ENCODE data around the gene CENPB.

CENPB gene

GRCh38 chr20:3764659-3765058 lies 21.9 kb downstream of the CENPB start:
- no peak for DNase-seq (ENCODE audit: extremely low read depth, insufficient read length)
- Histone ChIP-seq H3K4me3 (replicated peaks; ENCODE audit: low read depth, low read length) (no peak overlapping the region), H3K36me3 (ENCODE audit: control insufficient read depth, insufficient read depth, low read length) (no peaks in the 10 kb centered on the region; the same call in none of the 2 replicates), H3K27me3 (replicated peaks; ENCODE audit: control insufficient read depth, insufficient read depth, low read length) (no peaks in the 10 kb centered on the region)
- no peak for TF ChIP-seq CTCF (IDR thresholded peaks at IDR 0.05; ENCODE audit: insufficient read depth, low read length, poor library complexity, severe bottlenecking)

- no peak overlapping the region for H3K4me3 ChIP-seq (replicated peaks; ENCODE audit: low read depth, low read length)
- DNase-seq (ENCODE audit: extremely low read depth, insufficient read length) = no peak
- no peaks in the 10 kb centered on the region for H3K27me3 ChIP-seq (replicated peaks; ENCODE audit: control insufficient read depth, insufficient read depth, low read length)
- no peaks in the 10 kb centered on the region; the same call in none of the 2 replicates for H3K36me3 ChIP-seq (ENCODE audit: control insufficient read depth, insufficient read depth, low read length)
- no peak for TF ChIP-seq CTCF (IDR thresholded peaks at IDR 0.05; ENCODE audit: insufficient read depth, low read length, poor library complexity, severe bottlenecking)
Measured at GRCh38 chr20:3763671-3764601, 22.6 kb downstream of the CENPB start.

GRCh38 chr20:3760655-3761348 lies 25.7 kb downstream of the CENPB start:
- H3K4me3 ChIP-seq (replicated peaks; ENCODE audit: low read depth, low read length) = no peak overlapping the region
- H3K27me3 ChIP-seq (replicated peaks; ENCODE audit: control insufficient read depth, insufficient read depth, low read length) = no peaks in the 10 kb centered on the region
- TF ChIP-seq CTCF (IDR thresholded peaks at IDR 0.05; ENCODE audit: insufficient read depth, low read length, poor library complexity, severe bottlenecking) = no peak
- H3K36me3 ChIP-seq (ENCODE audit: control insufficient read depth, insufficient read depth, low read length) = peaks cover 2% of the 10 kb centered on the region
- no peak for DNase-seq (ENCODE audit: extremely low read depth, insufficient read length)

- H3K4me3 ChIP-seq (replicated peaks; ENCODE audit: low read depth, low read length) = no peak overlapping the region
- no peak for DNase-seq (ENCODE audit: extremely low read depth, insufficient read length)
- H3K27me3 ChIP-seq (replicated peaks; ENCODE audit: control insufficient read depth, insufficient read depth, low read length) = no peaks in the 10 kb centered on the region
- no peak for TF ChIP-seq CTCF (IDR thresholded peaks at IDR 0.05; ENCODE audit: insufficient read depth, low read length, poor library complexity, severe bottlenecking)
- peaks cover 2% of the 10 kb centered on the region for H3K36me3 ChIP-seq (ENCODE audit: control insufficient read depth, insufficient read depth, low read length)
Measured at GRCh38 chr20:3759884-3760283, 26.7 kb downstream of the CENPB start.

GRCh38 chr20:3759316-3759823 lies 27.2 kb downstream of the CENPB start:
- no peak for DNase-seq (ENCODE audit: extremely low read depth, insufficient read length)
- TF ChIP-seq CTCF (IDR thresholded peaks at IDR 0.05; ENCODE audit: insufficient read depth, low read length, poor library complexity, severe bottlenecking) = no peak
- Histone ChIP-seq H3K36me3 (ENCODE audit: control insufficient read depth, insufficient read depth, low read length) (peaks cover 2% of the 10 kb centered on the region), H3K27me3 (replicated peaks; ENCODE audit: control insufficient read depth, insufficient read depth, low read length) (no peaks in the 10 kb centered on the region), H3K4me3 (replicated peaks; ENCODE audit: low read depth, low read length) (no peak overlapping the region)

Measured in GM06990 (cell line).